DOHH2 (cell line): ENCODE data around the gene HRH4.

ENCODE experiments used
- H3F3A ChIP-seq: fragments of 200-600 bp; sonication (generic), shearing (Covaris generic); 2 replicates; pipeline ENCODE4 v1.6.0; 2016; ENCODE audit warnings: antibody characterized with exemption, mild to moderate bottlenecking; ENCODE audit not compliant: control insufficient read depth, insufficient read depth
- H3K27ac ChIP-seq: fragments of 200-600 bp; sonication (generic); 2 replicates; pipeline ENCODE4 v1.5.1; 2014; ENCODE audit warnings: low read depth, mild to moderate bottlenecking, low read length, moderate library complexity
- H3K27me3 ChIP-seq: fragments of 200-600 bp; sonication (generic); 2 replicates; pipeline ENCODE4 v1.6.1; 2014; ENCODE audit warnings: mild to moderate bottlenecking, low read length, mixed read lengths; ENCODE audit not compliant: control insufficient read depth
- H3K36me3 ChIP-seq: fragments of 200-600 bp; sonication (generic); 2 replicates; pipeline ENCODE4 v1.6.1; 2014; ENCODE audit warnings: mild to moderate bottlenecking, low read length, moderate library complexity, mixed read lengths; ENCODE audit not compliant: control insufficient read depth
- H3K4me1 ChIP-seq: fragments of 200-600 bp; sonication (generic); 2 replicates; pipeline ENCODE4 v1.6.1; 2014; ENCODE audit warnings: mild to moderate bottlenecking, low read length, mixed read lengths; ENCODE audit not compliant: control insufficient read depth
- H3K4me2 ChIP-seq: fragments of 200-600 bp; sonication (generic); 2 replicates; pipeline ENCODE4 v1.6.0; 2014; ENCODE audit warnings: mild to moderate bottlenecking, low read length, moderate library complexity
- H3K4me3 ChIP-seq: fragments of 200-600 bp; sonication (generic); 2 replicates; pipeline ENCODE4 v1.5.1; 2014; ENCODE audit warnings: mild to moderate bottlenecking, low read length, mixed read lengths
- H3K79me2 ChIP-seq: fragments of 200-600 bp; sonication (generic); 2 replicates; pipeline ENCODE4 v1.6.1; 2014; ENCODE audit warnings: mild to moderate bottlenecking, low read length, mixed read lengths; ENCODE audit not compliant: control insufficient read depth
- H3K9me2 ChIP-seq: fragments of 200-600 bp; sonication (generic); replicated peaks from 2 replicates; pipeline ENCODE4 v1.6.1; 2014; ENCODE audit warnings: mild to moderate bottlenecking, low read length, mixed read lengths; ENCODE audit not compliant: control insufficient read depth
- H3K9me3 ChIP-seq: fragments of 200-600 bp; sonication (generic); 2 replicates; pipeline ENCODE4 v1.6.1; 2014; ENCODE audit warnings: antibody characterized with exemption, low read length, mixed read lengths; ENCODE audit not compliant: control insufficient read depth, insufficient read depth
- H4K20me1 ChIP-seq: fragments of 200-600 bp; sonication (generic); 2 replicates; pipeline ENCODE4 v1.6.0; 2014; ENCODE audit warnings: low read depth, mild to moderate bottlenecking, antibody characterized with exemption, low read length, moderate library complexity; ENCODE audit not compliant: control insufficient read depth, insufficient read depth
- EZH2phosphoT487 ChIP-seq: fragments of 200-600 bp; sonication (generic); IDR thresholded peaks from 2 replicates; pipeline ENCODE4 v1.6.1; 2017; ENCODE audit warnings: borderline replicate concordance, mild to moderate bottlenecking, antibody characterized with exemption, low read length, moderate library complexity, mixed read lengths
- TF ChIP-seq, protein P1 (sequence below): fragments of 200-600 bp; sonication (generic); IDR thresholded peaks from one replicate; pipeline ENCODE4 v1.5.1; 2014; ENCODE audit warnings: antibody characterized with exemption, mild to moderate bottlenecking, low read depth, low read length; ENCODE audit not compliant: poor library complexity, severe bottlenecking

HRH4 gene

DNA sequence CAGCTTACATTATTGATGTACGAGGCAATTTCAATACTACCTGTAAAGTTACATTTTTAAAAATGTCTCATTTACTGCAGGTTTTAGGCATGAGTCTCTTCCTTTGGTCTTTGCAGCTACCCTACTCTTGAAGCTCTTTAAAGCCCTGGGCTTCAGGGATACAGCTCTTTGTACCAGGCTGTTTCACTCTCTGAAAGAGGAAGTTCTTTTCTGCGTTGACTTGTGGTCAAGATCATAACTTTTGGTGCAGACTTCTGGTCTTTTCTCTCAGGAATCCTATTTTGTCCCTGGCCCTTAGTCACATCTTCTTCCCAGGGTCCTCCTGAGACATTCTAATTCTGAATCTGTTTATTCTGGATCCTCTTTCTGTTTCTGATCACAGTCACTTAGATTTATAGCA, 16.6 kb upstream of the HRH4 start:
- Histone ChIP-seq H3K36me3 (no peaks in the 10 kb centered on the region), H3K4me2 (no peak overlapping the region), H3K79me2 (no peaks in the 10 kb centered on the region)

DNA sequence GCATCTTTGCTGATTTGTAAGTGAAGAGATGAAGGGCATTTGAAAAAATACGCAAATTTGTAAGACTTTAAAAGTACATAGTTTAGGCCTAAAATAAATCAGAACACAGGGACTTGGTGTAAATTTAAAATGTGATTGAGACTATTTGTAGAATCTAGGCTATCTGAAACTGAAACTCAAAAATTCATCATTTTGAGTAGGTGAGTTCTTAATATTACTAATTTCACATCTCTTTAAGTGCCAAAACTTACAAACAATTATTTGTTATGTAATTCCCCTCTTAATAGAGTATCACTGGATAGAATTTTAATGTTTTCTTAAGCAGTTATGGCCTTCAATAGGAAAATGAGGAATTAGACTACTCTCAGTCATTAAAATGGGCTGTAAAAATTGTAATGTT, 14.0 kb upstream of the HRH4 start:
- no peaks in the 10 kb centered on the region for H3K36me3 ChIP-seq
- no peak for TF ChIP-seq EZH2phosphoT487
- TF ChIP-seq, protein P1, sequence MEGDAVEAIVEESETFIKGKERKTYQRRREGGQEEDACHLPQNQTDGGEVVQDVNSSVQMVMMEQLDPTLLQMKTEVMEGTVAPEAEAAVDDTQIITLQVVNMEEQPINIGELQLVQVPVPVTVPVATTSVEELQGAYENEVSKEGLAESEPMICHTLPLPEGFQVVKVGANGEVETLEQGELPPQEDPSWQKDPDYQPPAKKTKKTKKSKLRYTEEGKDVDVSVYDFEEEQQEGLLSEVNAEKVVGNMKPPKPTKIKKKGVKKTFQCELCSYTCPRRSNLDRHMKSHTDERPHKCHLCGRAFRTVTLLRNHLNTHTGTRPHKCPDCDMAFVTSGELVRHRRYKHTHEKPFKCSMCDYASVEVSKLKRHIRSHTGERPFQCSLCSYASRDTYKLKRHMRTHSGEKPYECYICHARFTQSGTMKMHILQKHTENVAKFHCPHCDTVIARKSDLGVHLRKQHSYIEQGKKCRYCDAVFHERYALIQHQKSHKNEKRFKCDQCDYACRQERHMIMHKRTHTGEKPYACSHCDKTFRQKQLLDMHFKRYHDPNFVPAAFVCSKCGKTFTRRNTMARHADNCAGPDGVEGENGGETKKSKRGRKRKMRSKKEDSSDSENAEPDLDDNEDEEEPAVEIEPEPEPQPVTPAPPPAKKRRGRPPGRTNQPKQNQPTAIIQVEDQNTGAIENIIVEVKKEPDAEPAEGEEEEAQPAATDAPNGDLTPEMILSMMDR = no peak

More for the DNA sequence above, 16.6 kb upstream of the HRH4 start:
- TF ChIP-seq EZH2phosphoT487 = no peak
- TF ChIP-seq, protein P1 = no peak
- Histone ChIP-seq H3K4me3 (no peak overlapping the region), H3K27me3 (no peaks in the 10 kb centered on the region), H3K9me3 (no peaks in the 10 kb centered on the region), H4K20me1 (no peaks in the 10 kb centered on the region), H3K4me1 (no peaks in the 10 kb centered on the region), H3K9me2 (no peaks in the 10 kb centered on the region), H3K27ac (no peak overlapping the region), H3F3A (no peaks in the 10 kb centered on the region)

DNA sequence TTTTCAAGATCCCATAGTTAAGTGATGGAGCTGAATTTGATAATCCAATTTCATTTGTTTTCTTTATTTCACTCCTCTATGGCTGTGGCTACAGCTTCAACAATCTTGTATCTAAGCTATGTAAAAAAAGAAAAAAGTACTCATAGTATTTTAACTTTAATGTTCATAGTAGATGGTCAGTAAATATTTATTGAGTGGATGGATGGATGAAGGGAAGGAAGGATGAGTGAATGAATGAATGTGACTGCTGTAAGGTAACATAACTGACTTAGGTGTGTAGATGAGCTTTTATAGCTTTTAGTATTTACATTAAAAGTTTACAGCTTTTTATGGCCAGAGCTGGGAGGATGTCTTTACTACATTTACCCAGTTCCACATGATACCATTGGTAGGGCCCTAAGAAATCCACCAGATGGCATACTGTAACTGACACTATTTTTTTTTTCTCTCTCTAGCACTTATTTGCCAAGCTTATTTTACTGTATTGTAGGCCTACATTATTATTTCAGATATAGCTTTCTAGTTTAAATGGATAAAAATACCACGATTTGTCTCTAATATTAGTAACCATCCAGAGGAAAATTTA, 13.4 kb upstream of the HRH4 start:
- TF ChIP-seq, protein P1 = no peak
- no peak for TF ChIP-seq EZH2phosphoT487
- Histone ChIP-seq H3K79me2 (no peaks in the 10 kb centered on the region), H3K4me1 (no peaks in the 10 kb centered on the region), H3K4me3 (no peak overlapping the region), H3K27me3 (no peaks in the 10 kb centered on the region), H3K4me2 (no peak overlapping the region), H3K9me3 (no peaks in the 10 kb centered on the region), H3K27ac (no peak overlapping the region), H4K20me1 (no peaks in the 10 kb centered on the region), H3K9me2 (no peaks in the 10 kb centered on the region), H3F3A (no peaks in the 10 kb centered on the region), H3K36me3 (no peaks in the 10 kb centered on the region)

More for the DNA sequence above, 14.0 kb upstream of the HRH4 start:
- Histone ChIP-seq H3F3A (no peaks in the 10 kb centered on the region), H4K20me1 (no peaks in the 10 kb centered on the region), H3K4me3 (no peak overlapping the region), H3K4me2 (no peak overlapping the region), H3K9me3 (no peaks in the 10 kb centered on the region), H3K27me3 (no peaks in the 10 kb centered on the region), H3K79me2 (no peaks in the 10 kb centered on the region), H3K27ac (no peak overlapping the region), H3K9me2 (no peaks in the 10 kb centered on the region), H3K4me1 (no peaks in the 10 kb centered on the region)
